SKM-1 treated with dmso at 0.1 percent for 144 hours (cell line): ENCODE data around the gene SLC9A3.

Experiments used
- DNase-seq: peaks from one replicate; lab custom pipeline; 2025; ENCODE audit not compliant: unreplicated experiment; lab: John Stamatoyannopoulos, UW

The SLC9A3 gene

GRCh38 chr5:526456-527088, 2.3 kb upstream of the SLC9A3 start:
- no peak for DNase-seq

- DNase-seq, result no peak
Measured at GRCh38 chr5:525916-526315, 1.7 kb upstream of the SLC9A3 start.

GRCh38 chr5:524973-525761, 918 bp upstream of the SLC9A3 start:
- DNase-seq, result no peak

- DNase-seq, result no peak
Measured at GRCh38 chr5:523441-524222, 617 bp downstream of the SLC9A3 start.

- no peak for DNase-seq
Measured at GRCh38 chr5:522899-523440, 1.3 kb downstream of the SLC9A3 start.

GRCh38 chr5:522116-522515, 2.1 kb downstream of the SLC9A3 start:
- DNase-seq, result no peak

GRCh38 chr5:521680-522079, 2.6 kb downstream of the SLC9A3 start:
- DNase-seq, result no peak

GRCh38 chr5:520850-521226, 3.4 kb downstream of the SLC9A3 start:
- DNase-seq, result no peak

- DNase-seq, result no peak
Measured at GRCh38 chr5:520196-520849, 3.9 kb downstream of the SLC9A3 start.

- DNase-seq, result no peak
Measured at GRCh38 chr5:518721-519120, 5.5 kb downstream of the SLC9A3 start.

GRCh38 chr5:517535-518100, 6.6 kb downstream of the SLC9A3 start:
- no peak for DNase-seq

- DNase-seq, result no peak
Measured at GRCh38 chr5:516980-517379, 7.3 kb downstream of the SLC9A3 start.

- no peak for DNase-seq
Measured at GRCh38 chr5:516338-516925, 7.8 kb downstream of the SLC9A3 start.

GRCh38 chr5:515273-515836, 8.9 kb downstream of the SLC9A3 start:
- no peak for DNase-seq

- DNase-seq, result peak; percentile 21
Measured at GRCh38 chr5:514673-515072, 9.6 kb downstream of the SLC9A3 start.

- no peak for DNase-seq
Measured at GRCh38 chr5:514101-514485, 10.2 kb downstream of the SLC9A3 start.

- DNase-seq, result no peak
Measured at GRCh38 chr5:513216-514100, 10.8 kb downstream of the SLC9A3 start.

- DNase-seq, result no peak
Measured at GRCh38 chr5:511476-511875, 12.8 kb downstream of the SLC9A3 start.

GRCh38 chr5:510521-510920, 13.7 kb downstream of the SLC9A3 start:
- DNase-seq, result no peak
